ENCODE results near the gene PTPRM.
A peak's percentile ranks its signal among the peaks of the same experiment; 100 is the strongest.

The PTPRM gene

DNA sequence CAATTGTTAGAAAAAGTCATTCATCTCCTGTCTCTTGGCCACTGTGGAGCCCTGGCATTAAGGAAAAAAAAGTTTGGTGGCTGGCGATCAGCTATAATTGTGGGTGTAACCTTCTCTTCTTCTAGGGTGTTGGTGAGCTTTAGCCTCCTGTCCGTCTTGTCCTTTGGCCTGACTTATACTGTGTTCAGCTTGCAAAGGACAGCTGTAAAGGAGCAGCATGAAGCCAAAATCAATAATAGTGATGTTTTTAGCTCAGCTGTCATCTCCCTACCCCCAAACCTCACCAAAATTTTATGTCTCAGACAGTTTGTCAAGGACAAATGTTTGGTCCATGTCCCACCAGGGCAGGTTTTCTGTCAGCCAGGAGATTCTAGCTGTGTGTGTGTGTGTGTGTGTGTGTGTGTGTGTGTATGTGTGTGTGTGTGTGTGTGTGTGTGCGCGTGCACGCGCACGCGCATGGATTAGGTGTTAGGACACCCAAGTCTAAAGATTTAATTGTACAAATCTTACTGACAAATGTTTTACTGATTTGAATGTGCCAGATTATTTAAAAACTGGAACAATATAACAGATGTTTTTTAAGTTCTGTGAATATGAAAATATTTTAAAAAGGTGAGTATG lies 109.2 kb downstream of the PTPRM start:
- DNase-seq: no peak

DNA sequence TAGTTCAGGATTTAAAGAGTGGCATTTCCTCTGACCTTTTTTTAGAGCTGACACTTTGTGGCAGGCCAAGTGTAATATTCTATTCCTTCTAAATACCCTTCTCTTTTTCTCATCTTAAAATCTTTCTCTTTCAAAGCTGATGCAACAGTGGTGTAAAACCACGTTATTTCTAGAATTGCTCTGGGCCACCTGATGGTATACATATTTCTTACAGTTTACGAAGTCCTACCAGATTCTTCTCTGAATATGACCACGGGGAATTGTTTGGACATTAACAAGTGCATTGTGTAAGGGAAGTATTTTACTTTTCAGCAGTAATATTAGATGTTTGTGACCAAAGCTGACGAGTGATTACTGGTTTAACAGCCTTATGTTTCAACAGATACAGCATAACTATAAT lies 109.9 kb downstream of the PTPRM start:
- no peak for DNase-seq

DNA sequence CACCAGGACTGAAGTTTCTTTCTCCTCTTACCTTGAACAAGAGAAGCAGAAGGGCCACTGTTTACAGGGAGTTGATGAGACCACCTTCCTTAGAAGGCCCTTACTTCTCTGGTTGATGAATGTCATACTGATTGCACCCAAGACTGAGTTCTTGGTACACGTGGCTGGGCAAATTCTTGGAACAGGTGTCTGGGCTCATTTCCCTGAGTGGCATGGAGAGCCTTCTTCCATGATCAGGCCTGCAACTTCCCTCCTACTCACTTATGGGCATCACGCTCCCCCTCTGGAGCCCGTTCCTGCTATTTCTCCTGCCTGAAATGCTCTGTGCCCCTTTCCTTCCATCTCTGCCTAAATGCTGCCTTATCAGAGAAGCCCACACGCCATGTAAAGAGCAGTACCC lies 110.3 kb downstream of the PTPRM start:
- no peak for DNase-seq

DNA sequence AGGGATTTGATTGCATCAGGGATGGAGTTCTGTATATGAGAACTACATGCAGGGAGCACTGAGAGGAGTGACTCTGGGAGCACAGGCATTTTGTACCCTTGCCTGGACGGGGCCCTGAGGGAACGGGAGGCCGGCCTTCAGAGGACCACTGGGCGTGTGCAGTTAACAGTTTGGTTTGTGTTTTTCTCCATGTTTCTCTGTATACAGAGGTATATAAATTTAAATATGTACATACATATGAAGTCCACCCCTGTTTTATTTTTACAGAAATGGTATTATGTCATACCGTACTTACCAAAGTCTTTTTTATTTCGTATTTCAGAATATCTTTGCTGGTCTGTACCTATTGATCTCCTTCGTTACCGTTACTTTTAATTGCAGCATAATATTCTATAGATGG lies 111.3 kb downstream of the PTPRM start:
- no peak for DNase-seq

DNA sequence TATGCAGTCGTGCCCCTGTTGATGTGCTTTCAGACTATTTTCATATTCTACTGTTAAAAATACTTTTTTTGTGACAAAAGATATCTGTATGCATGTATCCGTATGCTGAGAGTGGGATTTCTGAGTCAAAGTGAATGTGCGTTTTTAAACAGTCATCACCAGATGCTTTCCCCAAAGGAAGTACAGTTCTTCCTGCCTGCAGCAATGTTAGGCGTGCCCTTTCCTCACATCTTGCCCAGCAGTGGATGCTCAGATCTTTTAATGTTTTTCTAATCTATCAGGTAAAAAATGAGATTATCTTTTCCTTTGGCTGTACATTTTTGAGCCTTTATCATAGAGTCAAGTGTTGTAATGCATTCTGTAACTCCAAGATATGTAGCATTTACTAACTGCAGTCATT lies 111.7 kb downstream of the PTPRM start:
- no peak for DNase-seq

DNA sequence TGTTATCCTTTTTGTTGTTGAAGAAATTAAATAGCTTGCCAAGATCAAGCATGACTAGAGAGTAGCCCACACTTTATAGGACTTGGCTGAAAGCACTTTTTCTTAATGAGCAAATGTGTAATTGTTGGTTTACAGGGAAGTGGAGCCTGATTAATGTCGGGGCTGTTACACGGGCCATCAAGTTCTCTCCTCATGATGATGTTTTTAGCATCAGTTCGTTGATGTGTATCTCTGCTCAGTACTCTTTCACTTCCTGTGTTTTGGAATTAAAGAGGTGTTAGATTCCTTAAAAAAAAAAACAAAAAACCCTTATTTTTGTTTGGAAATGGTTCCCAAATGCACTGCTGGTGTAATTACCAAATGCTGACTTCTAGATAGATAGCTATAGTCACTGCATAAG lies 114.2 kb downstream of the PTPRM start:
- DNase-seq: no peak

DNA sequence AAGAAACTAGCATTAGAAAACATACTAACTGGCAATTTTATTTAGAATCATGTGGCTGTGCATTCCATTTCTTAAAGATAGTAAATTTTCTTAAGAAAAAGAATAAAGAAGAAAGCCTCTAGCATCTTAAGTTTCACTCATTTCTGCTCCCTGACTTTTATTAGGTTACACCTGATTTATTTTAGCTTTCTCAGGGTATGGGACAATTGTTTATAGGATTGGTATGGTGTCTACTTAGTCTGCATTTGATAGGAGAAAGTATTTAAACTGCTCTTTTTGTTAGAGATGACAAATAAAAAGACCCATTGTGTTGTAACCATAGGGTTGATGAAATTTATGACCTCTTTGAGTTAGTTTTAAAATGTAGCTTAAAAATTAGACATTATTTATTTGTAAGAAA lies 115.2 kb downstream of the PTPRM start:
- no peak for DNase-seq

DNA sequence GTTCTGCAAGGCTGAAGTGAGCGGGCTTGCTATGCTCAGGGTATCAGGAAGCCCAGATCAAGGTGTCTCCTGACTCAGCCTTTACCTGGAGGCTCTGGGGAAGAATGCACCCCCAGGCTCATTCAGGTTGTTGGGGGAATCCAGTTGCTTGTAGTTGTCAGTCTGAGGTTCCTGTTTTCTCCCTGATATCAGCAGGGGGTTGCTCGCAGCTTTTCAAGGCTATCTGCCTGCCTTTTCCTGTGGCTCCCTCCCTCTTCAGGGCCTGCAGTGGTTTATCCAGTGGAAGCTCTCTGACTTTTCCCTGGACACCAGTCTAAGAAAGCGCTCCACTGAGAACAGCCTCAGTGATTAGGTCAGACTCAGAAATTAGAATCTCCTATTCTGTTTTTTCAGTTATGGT lies 116.6 kb downstream of the PTPRM start:
- DNase-seq: no peak

DNA sequence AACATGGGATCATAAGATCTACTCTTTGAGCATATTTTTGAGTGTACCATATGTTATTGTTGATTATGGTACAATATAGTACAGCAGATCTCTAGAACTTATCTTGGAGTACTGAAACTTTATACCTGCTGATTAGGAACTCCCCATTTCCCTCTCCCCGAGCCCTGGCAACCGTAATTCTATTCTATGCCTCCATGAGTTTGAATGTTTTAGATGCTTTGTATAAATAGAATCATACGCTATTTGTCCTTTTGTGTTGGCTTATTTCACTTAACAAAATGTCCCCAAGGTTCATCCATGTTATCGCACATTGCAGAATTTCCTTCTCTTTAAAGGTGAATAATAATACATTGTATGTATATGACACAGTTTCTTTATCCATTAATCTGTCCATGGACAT lies 117.2 kb downstream of the PTPRM start:
- no peak for DNase-seq

DNA sequence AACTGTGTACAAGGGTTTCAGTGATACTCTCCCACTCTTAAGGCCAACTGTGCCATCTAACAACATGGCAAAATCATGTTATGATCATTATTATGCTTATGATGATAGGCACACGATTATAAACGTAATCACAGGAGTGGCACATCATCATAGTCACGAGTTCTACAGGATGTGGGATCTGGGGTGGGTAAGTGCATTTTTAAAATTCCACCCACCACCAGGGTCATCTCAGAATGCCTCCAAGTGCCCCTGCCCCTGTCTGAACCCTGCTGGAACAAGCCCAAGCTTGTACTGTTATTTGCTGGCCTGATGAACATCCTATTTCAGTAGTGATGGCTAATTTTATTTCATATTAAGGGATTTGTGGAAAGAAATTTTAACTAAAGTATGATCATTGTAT lies 117.8 kb downstream of the PTPRM start:
- DNase-seq: no peak

DNA sequence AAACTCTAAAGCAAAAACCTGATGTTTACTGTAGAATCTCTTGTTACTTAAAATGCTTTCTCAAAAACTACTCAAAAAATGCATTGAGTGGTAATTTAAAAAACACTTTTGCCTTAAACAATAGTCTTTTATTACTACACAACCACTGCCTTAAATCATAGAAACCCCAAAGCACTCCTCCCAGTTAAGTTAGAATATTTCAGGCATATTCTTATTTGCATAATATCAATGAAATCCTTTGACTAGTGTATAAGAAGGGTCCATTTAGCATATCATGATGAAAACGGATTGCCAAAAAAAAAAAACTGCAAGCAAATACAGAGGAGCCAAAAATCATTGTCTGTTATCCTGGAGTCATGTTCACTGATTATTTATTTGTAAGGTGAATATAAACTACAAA lies 119.2 kb downstream of the PTPRM start:
- DNase-seq: no peak

DNA sequence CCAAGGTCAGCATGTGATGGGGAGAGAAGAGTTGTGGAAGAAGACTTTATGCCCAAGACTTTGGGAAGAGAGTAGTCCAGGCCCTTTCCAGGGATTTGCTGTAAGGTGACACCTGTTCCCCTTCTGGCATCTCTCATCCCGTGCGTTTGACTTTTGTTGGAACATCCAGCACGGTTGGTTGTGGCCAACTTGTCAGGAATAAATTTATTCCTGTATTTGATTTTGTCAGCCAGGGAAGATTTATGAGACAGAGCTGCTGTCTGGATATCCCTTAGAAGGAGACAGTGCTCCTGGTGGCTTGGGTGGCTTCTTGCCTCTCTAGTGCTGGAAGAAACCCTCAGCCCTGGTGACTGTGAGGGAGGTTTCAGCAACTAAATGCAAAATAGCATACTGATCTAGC lies 121.5 kb downstream of the PTPRM start:
- DNase-seq: no peak

DNA sequence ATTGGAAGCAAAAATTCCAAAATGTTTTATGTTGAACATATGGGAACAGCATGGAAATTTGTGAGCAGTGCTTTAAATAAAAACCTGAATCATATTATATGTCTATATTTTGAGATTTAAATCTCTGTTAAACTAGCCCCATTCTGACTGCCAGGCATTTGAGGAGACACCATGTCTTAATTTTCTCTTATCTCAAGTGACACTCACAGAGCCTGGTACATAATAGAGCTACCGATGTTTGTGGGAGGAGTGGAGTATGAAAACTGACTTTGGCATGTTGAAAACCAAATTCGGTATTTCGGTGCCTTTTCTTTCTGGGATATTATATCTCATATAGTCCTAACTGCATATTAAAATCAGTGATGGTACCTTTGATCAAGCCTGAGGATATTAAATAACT lies 124.1 kb downstream of the PTPRM start:
- DNase-seq: no peak

DNA sequence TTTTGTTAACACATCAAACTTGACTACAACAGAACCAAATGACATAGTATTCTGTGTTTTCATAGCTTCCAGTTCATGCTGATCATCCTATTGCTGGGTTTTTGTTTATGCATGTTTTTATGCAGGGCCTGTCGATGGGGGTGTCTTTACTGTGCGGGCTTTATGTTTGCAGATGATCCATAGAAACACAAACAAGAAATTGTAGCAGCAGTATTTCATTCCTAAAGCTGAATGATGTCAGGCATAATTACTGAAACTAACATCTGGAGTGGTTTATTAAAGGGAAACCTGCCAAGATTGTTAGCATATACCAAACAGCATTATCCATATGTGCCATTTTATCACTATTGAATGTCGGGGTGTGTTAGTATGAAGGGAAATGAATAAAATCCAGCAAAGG lies 129.7 kb downstream of the PTPRM start:
- DNase-seq: no peak

DNA sequence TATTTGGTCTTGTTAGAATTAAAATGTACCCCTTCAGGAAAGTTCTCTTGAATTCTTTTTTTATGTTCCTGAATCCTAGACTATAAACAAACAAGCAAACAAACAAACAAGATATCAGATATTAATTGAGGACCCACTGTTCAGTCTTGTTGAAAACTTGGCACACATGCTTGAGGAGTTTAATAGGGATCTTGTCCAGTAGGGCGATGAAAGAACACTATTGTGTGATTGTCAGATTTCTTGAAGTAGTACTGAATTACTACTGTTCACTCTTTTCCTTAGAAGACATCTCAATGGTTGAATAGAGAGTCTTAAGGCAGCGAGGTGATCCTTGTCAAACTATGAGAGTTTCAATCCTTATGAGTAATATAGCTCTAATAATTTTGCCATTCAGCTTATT lies 130.2 kb downstream of the PTPRM start:
- no peak for DNase-seq

DNA sequence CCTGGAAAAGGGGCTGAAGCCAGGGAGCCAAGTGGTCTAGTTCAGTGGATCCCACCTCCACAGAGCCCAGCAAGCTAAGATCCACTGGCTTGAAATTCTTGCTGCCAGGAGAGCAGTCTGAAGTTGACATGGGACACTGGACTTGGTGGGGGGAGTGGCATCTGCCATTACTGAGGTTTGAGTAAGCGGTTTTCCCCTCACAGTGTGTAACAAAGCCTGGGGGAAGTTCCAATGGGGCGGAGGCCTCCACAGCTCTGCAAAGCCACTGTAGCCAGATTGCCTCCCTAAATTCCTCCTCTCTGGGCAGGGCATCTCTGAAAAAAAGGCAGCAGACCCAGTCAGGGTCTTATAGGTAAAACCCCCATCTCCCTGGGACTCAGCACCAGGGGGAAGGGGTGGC lies 144.4 kb downstream of the PTPRM start:
- no peak for DNase-seq

DNA sequence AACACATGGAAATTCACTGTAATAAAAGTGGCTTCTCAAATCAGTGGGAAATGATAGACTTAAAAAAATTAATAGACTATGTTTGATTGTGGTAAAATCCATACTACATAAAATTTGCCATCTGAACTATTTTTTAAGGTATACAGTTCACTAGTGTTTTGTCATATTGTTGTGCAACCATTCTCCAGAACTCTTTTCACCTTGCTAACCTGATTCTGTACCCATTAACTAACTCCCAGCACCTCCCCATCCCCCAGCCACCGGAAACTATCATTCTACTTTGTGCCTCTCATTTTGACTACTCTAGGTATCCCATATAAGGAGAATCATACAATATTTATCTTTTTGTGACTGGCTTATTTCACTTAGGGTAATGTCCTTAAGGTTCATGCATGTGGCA lies 153.3 kb downstream of the PTPRM start:
- no peak for DNase-seq

DNA sequence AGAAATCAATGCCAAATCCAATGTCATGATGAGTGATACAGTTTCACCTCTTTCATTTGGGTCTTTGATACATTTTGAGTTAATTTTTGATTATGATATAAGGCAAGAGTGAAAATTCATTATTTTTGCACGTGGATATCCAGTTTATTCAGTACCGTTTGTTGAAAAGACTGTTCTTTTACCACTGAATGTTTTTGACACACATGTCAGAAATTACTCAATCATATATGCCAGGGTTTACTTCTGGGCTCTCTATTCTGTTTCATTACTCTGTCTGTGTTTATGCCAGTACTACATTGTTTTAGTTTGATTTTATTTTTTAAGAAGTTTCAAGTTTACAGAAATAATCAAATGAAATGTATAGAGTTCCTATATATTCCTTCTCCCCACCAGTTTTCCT lies 154.4 kb downstream of the PTPRM start:
- no peak for DNase-seq

DNA sequence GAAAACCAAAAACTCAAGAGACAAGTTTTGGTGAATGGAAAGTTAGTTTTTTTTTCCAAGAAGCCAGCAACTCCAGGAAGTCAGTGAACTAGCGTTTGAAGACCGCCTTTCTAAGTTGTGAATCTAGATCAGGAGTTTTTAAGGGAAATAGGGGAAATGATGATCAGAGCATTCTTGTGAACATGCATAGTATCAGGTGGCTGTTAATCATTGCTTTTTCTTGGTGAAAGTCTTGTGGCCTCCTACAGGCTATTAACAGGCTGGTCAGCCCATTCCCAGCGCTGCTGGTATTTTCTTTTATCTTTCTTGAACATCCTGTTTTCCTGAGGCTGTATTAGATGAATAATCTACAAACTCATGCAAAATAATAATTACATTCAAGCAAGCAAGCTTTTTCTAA lies 155.8 kb downstream of the PTPRM start:
- DNase-seq: no peak

DNA sequence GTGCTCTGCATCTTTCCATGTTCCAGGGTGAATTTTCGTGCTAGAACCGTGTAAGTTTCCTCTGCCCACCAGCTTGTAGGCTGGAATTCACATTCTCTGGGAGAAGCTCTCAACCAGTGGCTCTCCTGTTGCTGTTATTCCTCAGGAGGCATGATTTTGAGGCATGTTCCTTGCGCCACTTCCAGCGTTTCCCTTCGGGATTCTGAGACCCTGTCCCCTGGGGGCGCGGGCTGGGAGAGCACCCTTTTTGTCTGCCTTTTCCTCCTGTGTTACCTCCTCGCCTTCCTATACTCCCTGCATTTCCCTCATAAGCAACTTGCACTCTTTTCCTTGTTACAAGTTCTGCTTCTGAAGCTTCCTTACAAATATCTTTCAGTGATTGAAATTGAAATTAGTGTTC lies 156.4 kb downstream of the PTPRM start:
- DNase-seq: no peak

DNA sequence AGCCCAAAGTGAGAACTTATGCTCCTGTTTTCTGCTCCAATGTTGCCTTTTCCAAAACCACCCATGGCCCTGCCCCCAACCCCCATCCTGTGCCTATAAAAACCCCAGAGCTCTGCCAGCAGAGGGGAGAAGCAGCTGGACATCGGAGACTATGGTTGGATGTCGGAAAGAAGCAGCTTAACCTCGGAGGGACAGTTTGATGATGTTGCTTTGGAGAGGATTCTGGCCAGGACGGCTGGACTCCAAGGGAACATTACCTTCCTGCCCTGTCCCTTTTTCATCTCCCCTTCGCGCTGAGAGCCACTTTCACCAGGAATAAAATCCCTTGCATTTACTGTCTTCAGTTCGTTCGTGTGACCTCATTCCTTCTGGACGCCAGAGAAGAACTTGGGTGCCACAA lies 158.4 kb downstream of the PTPRM start:
- DNase-seq: no peak

DNA sequence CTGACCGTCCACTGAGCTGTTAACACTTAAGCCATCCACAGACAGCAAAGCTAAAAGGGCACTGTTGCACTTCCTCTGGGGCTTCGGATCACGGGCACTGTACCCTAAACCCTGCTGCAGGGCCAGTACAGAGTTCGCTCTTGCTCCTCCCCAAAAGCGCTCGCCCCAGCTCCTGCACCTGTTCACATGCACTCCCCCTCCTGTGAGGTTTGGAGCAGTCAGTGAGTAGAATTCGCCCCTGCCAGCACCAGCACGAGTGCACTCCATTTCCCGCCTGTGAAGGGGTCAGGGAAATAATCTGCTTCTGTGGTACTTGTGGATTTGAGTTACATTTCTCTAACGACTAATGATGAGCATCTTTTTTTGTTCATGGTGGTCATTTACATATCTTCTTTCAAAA lies 158.8 kb downstream of the PTPRM start:
- peak; percentile 57 for DNase-seq

DNA sequence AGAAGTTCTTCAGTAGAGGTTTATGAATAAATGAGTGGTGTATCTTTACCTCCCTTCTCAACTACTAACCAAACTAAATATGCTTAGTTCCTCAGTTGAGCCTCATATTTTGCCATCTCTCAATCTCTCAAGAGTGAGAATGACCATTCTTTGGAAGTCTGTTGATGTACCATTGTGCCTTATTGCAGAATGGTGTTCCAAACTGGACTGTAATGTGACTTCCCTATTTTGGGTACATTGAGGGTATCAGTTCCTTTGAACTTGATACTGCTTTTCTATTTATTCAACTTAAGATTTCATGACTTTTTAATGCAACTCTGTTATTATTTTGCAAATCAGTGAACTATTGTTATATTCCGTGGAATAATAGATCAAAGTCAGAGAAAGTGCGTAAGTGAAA lies 159.4 kb downstream of the PTPRM start:
- DNase-seq: no peak

DNA sequence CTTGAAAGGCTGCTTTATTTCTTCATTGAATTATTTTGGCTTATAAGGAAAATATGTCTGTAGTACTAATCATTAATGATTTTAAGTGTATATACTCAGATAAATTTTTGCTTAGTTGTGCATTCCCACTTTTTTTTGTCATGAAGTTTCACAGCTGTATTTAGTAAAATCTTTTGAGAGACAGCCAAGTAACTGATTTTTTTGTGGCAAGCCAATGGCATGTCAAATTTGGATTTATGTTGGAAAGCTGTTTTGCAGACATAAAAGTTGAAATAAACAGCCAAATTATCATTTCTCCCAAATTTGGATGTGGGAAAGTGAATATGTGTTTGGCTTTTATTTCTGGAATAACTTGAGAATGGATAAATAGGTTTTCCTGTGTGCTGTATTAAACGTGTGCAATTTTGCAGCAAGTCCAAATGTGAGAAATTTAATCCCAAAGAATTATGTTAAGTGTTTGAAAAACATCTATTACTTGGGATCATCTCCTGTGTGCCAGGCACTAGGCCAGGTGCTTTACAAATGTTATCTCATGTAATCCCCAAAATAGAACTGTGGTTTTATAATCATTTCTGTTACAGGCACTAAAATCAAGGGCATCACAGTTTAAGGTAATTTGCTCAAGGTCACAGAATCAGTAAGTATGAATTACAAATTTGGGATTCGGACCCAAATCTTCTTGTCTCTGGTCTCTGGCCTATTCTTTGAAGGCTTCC lies 160.4 kb downstream of the PTPRM start:
- DNase-seq: no peak

DNA sequence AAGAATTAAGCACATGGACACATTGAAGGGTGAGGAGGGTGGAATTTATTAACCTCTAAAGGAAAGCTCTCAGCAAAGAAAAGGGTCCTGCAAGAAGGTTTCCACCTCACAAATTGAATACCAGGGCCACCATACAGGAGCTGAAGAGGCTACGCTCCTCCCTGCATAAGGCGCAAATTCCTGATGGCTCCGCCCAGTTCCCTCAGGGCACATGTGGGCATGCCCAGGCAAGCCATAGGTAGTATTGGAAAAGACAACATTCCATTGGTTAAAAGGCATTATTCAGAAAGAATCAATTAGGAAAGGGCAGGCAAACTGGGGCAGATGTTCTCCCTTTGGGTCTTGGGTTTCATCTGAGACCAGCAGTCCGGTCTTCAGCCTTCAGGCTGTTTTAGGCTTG lies 161.2 kb downstream of the PTPRM start:
- no peak for DNase-seq
